A549 (cell line): ENCODE data around the gene EDIL3. TPM values are rescaled to one million over a fixed set of nuclear protein-coding genes. Genes with fewer than 3 reads are reported as not detected.

Experiments used
- ATAC-seq, 2 experiments: fragments of 200-7000 bp in 1 of 2; fragments of >200 bp in 1 of 2; cut with Nextera tagmentation in 1 of 2; cut with Tn5 transposase in 1 of 2; 3 replicates each; pipeline versions ENCODE4 v1.8.0 to v1.9.1; 2018 to 2020; ENCODE audit warnings: mild to moderate bottlenecking in 1 of 2, moderate library complexity in 1 of 2
- CTCF ChIA-PET: fragments of 300-600 bp; sonication (Branson Sonifier 250); formaldehyde crosslinking; extraction: SDS; loops from one replicate; lab custom pipeline; 2021; ENCODE audit warnings: antibody characterized with exemption, inconsistent platforms; lab: Yijun Ruan, JAX
- POLR2A ChIA-PET: fragments of 350-600 bp; formaldehyde crosslinking; extraction: SDS; loops from one replicate; lab custom pipeline; 2021; ENCODE audit warnings: antibody characterized with exemption, inconsistent platforms; lab: Yijun Ruan, JAX
- DNase-seq, 2 experiments: peaks; one replicate each; pipeline versions ENCODE4 v3.0.0 to v3.0.0-alpha.2; 2011 to 2016; ENCODE audit warnings: low read depth in 1 of 2, low spot score in 1 of 2
- FAIRE-seq: peaks from 2 replicates; lab custom pipeline; 2011; peaks lifted over from hg19 to GRCh38; lab: Jason Lieb, UNC
- H3K27ac ChIP-seq, 2 experiments: fragments of >200 bp; sonication (Bioruptor Twin); formaldehyde crosslinking; 3 replicates each; pipeline ENCODE4 v1.5.1; 2016 to 2017
- H3K4me1 ChIP-seq: fragments of >200 bp; sonication (Bioruptor Twin); formaldehyde crosslinking; 3 replicates; pipeline ENCODE4 v1.6.1; 2016
- H3K4me2 ChIP-seq: fragments of >200 bp; sonication (Bioruptor Twin); formaldehyde crosslinking; 3 replicates; pipeline ENCODE4 v1.6.1; 2016
- H3K4me3 ChIP-seq: fragments of >200 bp; sonication (Bioruptor Twin); formaldehyde crosslinking; 3 replicates; pipeline ENCODE4 v1.5.1; 2016
- H3K9me3 ChIP-seq: fragments of >200 bp; sonication (Bioruptor Twin); formaldehyde crosslinking; 3 replicates; pipeline ENCODE4 v1.6.1; 2016
- ATOH8 ChIP-seq: fragments of 250-450 bp; sonication (Bioruptor Pico); IDR thresholded peaks from 2 replicates; pipeline ENCODE4 v1.5.0; 2020; ENCODE audit warnings: low read depth, mild to moderate bottlenecking, moderate library complexity
- CEBPB ChIP-seq, 2 experiments: fragments of >200 bp in 1 of 2; sonication (Bioruptor Twin) in 1 of 2; formaldehyde crosslinking in 1 of 2; IDR thresholded peaks; 2 replicates each; pipeline ENCODE4 v1.6.1; 2012 to 2016
- E2F6 ChIP-seq: IDR thresholded peaks from 2 replicates; pipeline ENCODE4 v1.6.1; 2012; ENCODE audit warnings: low read depth, borderline replicate concordance
- FOSL2 ChIP-seq, 2 experiments: fragments of 450-650 bp in 1 of 2; fragments of >200 bp in 1 of 2; sonication (Bioruptor Twin) in 1 of 2; formaldehyde crosslinking; IDR thresholded peaks; 2 replicates each; pipeline versions ENCODE4 v1.5.0 to v1.6.1; 2016 to 2020; ENCODE audit warnings: mild to moderate bottlenecking in 1 of 2, moderate library complexity in 1 of 2
- HMGXB4 ChIP-seq: fragments of 250-450 bp; sonication (Bioruptor Pico); IDR thresholded peaks from 2 replicates; pipeline ENCODE4 v1.5.0; 2021; ENCODE audit warnings: mild to moderate bottlenecking, moderate library complexity, borderline replicate concordance
- JUN ChIP-seq, 2 experiments: fragments of >200 bp; sonication (Bioruptor Twin); formaldehyde crosslinking; IDR thresholded peaks; 2 replicates in 1 of 2; 3 replicates in 1 of 2; pipeline ENCODE4 v1.6.1; 2016 to 2017
- JUNB ChIP-seq: fragments of >200 bp; sonication (Bioruptor Twin); formaldehyde crosslinking; IDR thresholded peaks from 2 replicates; pipeline ENCODE4 v1.6.1; 2016
- KDM5A ChIP-seq: fragments of 200-600 bp; sonication (generic); IDR thresholded peaks from 2 replicates; pipeline ENCODE4 v1.6.1; 2016; ENCODE audit warnings: antibody characterized with exemption, mild to moderate bottlenecking
- MAFK ChIP-seq: fragments of 450-650 bp; IDR thresholded peaks from 2 replicates; pipeline ENCODE4 v1.6.1; 2014; ENCODE audit not compliant: partially characterized antibody
- MAX ChIP-seq: IDR thresholded peaks from 2 replicates; pipeline ENCODE4 v1.6.1; 2012
- NPAS2 ChIP-seq: fragments of 250-450 bp; sonication (Bioruptor Pico); IDR thresholded peaks from 2 replicates; pipeline ENCODE4 v1.8.0; 2022; ENCODE audit warnings: mild to moderate bottlenecking, moderate library complexity, borderline replicate concordance
- PHF8 ChIP-seq: fragments of 200-600 bp; sonication (generic); IDR thresholded peaks from 2 replicates; pipeline ENCODE4 v1.6.1; 2016; ENCODE audit warnings: low read depth, mild to moderate bottlenecking, antibody characterized with exemption, moderate library complexity, borderline replicate concordance
- POLR2AphosphoS2 ChIP-seq: conservative IDR thresholded peaks from 2 replicates; pipeline ENCODE4 v1.6.1; 2012; ENCODE audit warnings: low read length, improper control_type of control experiment, inconsistent platforms
- RARB ChIP-seq: fragments of 250-450 bp; sonication (Bioruptor Pico); IDR thresholded peaks from 2 replicates; pipeline ENCODE4 v1.8.0; 2021; ENCODE audit warnings: mild to moderate bottlenecking, moderate library complexity
- REST ChIP-seq: fragments of 200-600 bp; sonication (generic); IDR thresholded peaks from 2 replicates; pipeline ENCODE4 v1.6.1; 2016; ENCODE audit warnings: antibody characterized with exemption, mild to moderate bottlenecking, moderate library complexity
- RNF2 ChIP-seq: fragments of 200-600 bp; sonication (generic); IDR thresholded peaks from 2 replicates; pipeline ENCODE4 v1.6.1; 2016; ENCODE audit warnings: low read depth, mild to moderate bottlenecking, antibody characterized with exemption, moderate library complexity, borderline replicate concordance
- TFCP2L1 ChIP-seq: fragments of 250-450 bp; sonication (Bioruptor Pico); IDR thresholded peaks from 2 replicates; pipeline ENCODE4 v1.5.0; 2021; ENCODE audit warnings: mild to moderate bottlenecking
- ZC3H11A ChIP-seq: fragments of 450-650 bp; IDR thresholded peaks from 2 replicates; pipeline ENCODE4 v1.6.1; 2014; ENCODE audit warnings: antibody characterized with exemption, mild to moderate bottlenecking
- ZFP36 ChIP-seq: fragments of 450-650 bp; IDR thresholded peaks from 2 replicates; pipeline ENCODE4 v1.6.1; 2014; ENCODE audit warnings: borderline replicate concordance; ENCODE audit not compliant: partially characterized antibody
- ZNF302 ChIP-seq: fragments of 250-450 bp; sonication (Bioruptor Pico); IDR thresholded peaks from 2 replicates; pipeline ENCODE4 v1.9.0; 2021; ENCODE audit warnings: inconsistent platforms, mild to moderate bottlenecking, moderate library complexity
- ZSCAN20 ChIP-seq: fragments of 250-450 bp; sonication (Bioruptor Pico); IDR thresholded peaks from 2 replicates; pipeline ENCODE4 v1.8.0; 2022; ENCODE audit warnings: mild to moderate bottlenecking, moderate library complexity
- WGBS: methylation state at CpG from one replicate; pipeline ENCODE4 v1.1.6; 2017; ENCODE audit errors: missing lambda C conversion rate; 5-methylcytosine and 5-hydroxymethylcytosine counted together
- polyA plus RNA-seq, 4 experiments: library from polyadenylated mRNA; depleted of rRNA in 3 of 4; stranded (reverse); fragments of >200 nt; fragmentation: RNase III in 1 of 4; extraction: RNeasy Plus Mini Kit Qiagen cat#74134 plus additional on column Dnase treatment in 1 of 4; gene quantifications; 2 replicates in 3 of 4; 3 replicates in 1 of 4; pipeline ENCODE4 v1.2.3, GENCODE V29; 2011 to 2017

The EDIL3 gene
- polyA plus RNA-seq, 2 of the 4 experiments (the other 2 are of a cell fraction) = 0.12 to 0.14 TPM

- H3K9me3 ChIP-seq = no peaks in the 10 kb centered on the region
- 20% methylated on average over 6 of the region's 6 CpGs for WGBS
- H3K4me2 ChIP-seq = no peak overlapping the region
- POLR2A ChIA-PET = no interaction called here
- no peak overlapping the region for H3K27ac ChIP-seq
- ATAC-seq = no peak
- no peak overlapping the region for H3K4me3 ChIP-seq
- CTCF ChIA-PET = no interaction called here
- no peak for DNase-seq
- peak in 1 of 2 experiments; percentile 11; a peak in 1 of 4 replicates for TF ChIP-seq CEBPB (IDR thresholded peaks at IDR 0.05)
- no peak for TF ChIP-seq RARB (CRISPR knock-in tag)
- H3K4me1 ChIP-seq = no peaks in the 10 kb centered on the region
- FAIRE-seq = no peak
Observed at GRCh38 chr5:84204772-84205171, 179.9 kb downstream of the EDIL3 start.

- ATAC-seq = no peak
- FAIRE-seq = no peak
- CTCF ChIA-PET = no interaction called here
Observed at GRCh38 chr5:84202136-84202535, 182.5 kb downstream of the EDIL3 start.

GRCh38 chr5:84197538-84197937, 187.1 kb downstream of the EDIL3 start:
- DNase-seq = no peak
- ChIA-PET CTCF (no interaction called here), POLR2A (no interaction called here)

More at GRCh38 chr5:84202136-84202535, 182.5 kb downstream of the EDIL3 start:
- Histone ChIP-seq H3K4me2 (no peak overlapping the region), H3K4me1 (no peaks in the 10 kb centered on the region), H3K4me3 (no peak overlapping the region), H3K27ac (no peak overlapping the region), H3K9me3 (no peaks in the 10 kb centered on the region)
- TF ChIP-seq MAFK = peak; percentile 3
- TF ChIP-seq MAX = no peak
- POLR2A ChIA-PET = no interaction called here
- DNase-seq = no peak
- 0% methylated on average over 1 of the region's 1 CpG for WGBS

More at GRCh38 chr5:84197538-84197937, 187.1 kb downstream of the EDIL3 start:
- 4% methylated on average over 2 of the region's 2 CpGs for WGBS
- H3K4me3 ChIP-seq = no peak overlapping the region
- TF ChIP-seq KDM5A = no peak
- TF ChIP-seq ZFP36 = no peak
- no peak for TF ChIP-seq REST
- TF ChIP-seq JUNB = no peak
- no peak for TF ChIP-seq NPAS2 (CRISPR knock-in tag)
- no peak for TF ChIP-seq ZNF302 (CRISPR knock-in tag)
- TF ChIP-seq ZSCAN20 (CRISPR knock-in tag) = no peak
- TF ChIP-seq E2F6 = no peak
- TF ChIP-seq POLR2AphosphoS2 = no peak
- no peak for TF ChIP-seq ATOH8 (CRISPR knock-in tag)
- no peak for TF ChIP-seq FOSL2 (IDR thresholded peaks at IDR 0.05)
- TF ChIP-seq FOSL2 (CRISPR knock-in tag; IDR thresholded peaks at IDR 0.05) = no peak
- TF ChIP-seq ZC3H11A = no peak
- no peak for TF ChIP-seq TFCP2L1 (CRISPR knock-in tag)
- no peak for TF ChIP-seq PHF8
- TF ChIP-seq CEBPB (IDR thresholded peaks at IDR 0.05) = no peak
- TF ChIP-seq MAX = no peak
- no peak for TF ChIP-seq HMGXB4 (CRISPR knock-in tag)
- TF ChIP-seq MAFK = no peak
- TF ChIP-seq RNF2 = no peak
- no peak for TF ChIP-seq JUN (IDR thresholded peaks at IDR 0.05)
- no peak for FAIRE-seq
- H3K4me2 ChIP-seq = no peak overlapping the region
- no peak for ATAC-seq
- H3K27ac ChIP-seq = no peak overlapping the region
- H3K9me3 ChIP-seq = no peaks in the 10 kb centered on the region
- no peaks in the 10 kb centered on the region for H3K4me1 ChIP-seq
